Measurements from ENCODE around the gene B3GALT5.

GRCh38 chr21:39688010-39688409, 75.3 kb downstream of the B3GALT5 start:
- no peak for TF ChIP-seq POLR2AphosphoS5 (IDR thresholded peaks at IDR 0.05)
- no peak for TF ChIP-seq CTCF (IDR thresholded peaks at IDR 0.05)
